AG04450 (cell line): ENCODE results near the gene MESP2. TPM values are rescaled to one million over a fixed set of nuclear protein-coding genes. Genes with fewer than 3 reads are reported as not detected.

Source experiments
- CTCF ChIA-PET: fragments of 300-600, 350-600 bp; formaldehyde crosslinking; extraction: SDS; loops from one replicate; lab custom pipeline; 2022; ENCODE audit warnings: antibody characterized with exemption, inconsistent platforms; lab: Charles Lee
- POLR2A ChIA-PET: fragments of 350-600 bp; formaldehyde crosslinking; extraction: SDS; loops from one replicate; lab custom pipeline; 2021; ENCODE audit warnings: antibody characterized with exemption, inconsistent platforms; lab: Yijun Ruan, JAX
- DNase-seq: peaks from one replicate; pipeline ENCODE4 v3.0.0-alpha.2; 2011; ENCODE audit warnings: low read depth, low spot score
- H3K27ac ChIP-seq: one replicate; pipeline ENCODE4 v1.5.1; 2012; ENCODE audit warnings: low read depth, low read length, control low read depth
- H3K27me3 ChIP-seq: one replicate; pipeline ENCODE4 v1.6.0; 2012; ENCODE audit warnings: low read length; ENCODE audit not compliant: control insufficient read depth, insufficient read depth
- H3K4me3 ChIP-seq: 2 replicates; pipeline ENCODE4 v1.5.1; 2011; ENCODE audit warnings: mild to moderate bottlenecking, low read depth, low read length, control low read depth
- H3K9me3 ChIP-seq: 2 replicates; pipeline ENCODE4 v1.5.1; 2012; ENCODE audit warnings: low read length; ENCODE audit not compliant: control insufficient read depth, insufficient read depth
- CTCF ChIP-seq: IDR thresholded peaks from 2 replicates; pipeline ENCODE4 v1.5.1; 2011; ENCODE audit warnings: low read depth, low read length, control low read depth, inconsistent platforms
- polyA plus RNA-seq: library from polyadenylated mRNA; depleted of rRNA; stranded (reverse); fragments of >200 nt; gene quantifications from 2 replicates; pipeline ENCODE4 v1.2.3, GENCODE V29; 2011

The MESP2 gene
- polyA plus RNA-seq, 1 experiment: 0.20 TPM

- ChIA-PET CTCF (interaction anchor here (1.2 to 2.8 kb wide), 2 partner anchors 35 to 78 kb away, joined by 3 to 18 read pairs; no protein-coding TSS in a partner anchor), POLR2A (no interaction called here)
- no peak for TF ChIP-seq CTCF
- peaks cover 5% of the 10 kb centered on the region; the same call in 1 of the 2 replicates for H3K9me3 ChIP-seq
- no peaks in the 10 kb centered on the region for H3K27me3 ChIP-seq
- no peak overlapping the region for H3K4me3 ChIP-seq
- no peak overlapping the region for H3K27ac ChIP-seq
- no peak for DNase-seq
Measured at GRCh38 chr15:89795996-89796395, 19.9 kb downstream of the MESP2 start.

GRCh38 chr15:89797678-89798201 is 21.6 kb downstream of the MESP2 start:
- DNase-seq: no peak
- Histone ChIP-seq H3K27ac (no peak overlapping the region), H3K4me3 (no peak overlapping the region), H3K27me3 (no peaks in the 10 kb centered on the region), H3K9me3 (peaks cover 5% of the 10 kb centered on the region; the same call in 1 of the 2 replicates)
- no peak for TF ChIP-seq CTCF
- POLR2A ChIA-PET: no interaction called here
- CTCF ChIA-PET: interaction anchor here (0.8 to 2.8 kb wide), 3 partner anchors 25 to 77 kb away, joined by 3 to 18 read pairs (median 4); no protein-coding TSS in a partner anchor

- H3K9me3 ChIP-seq: peaks cover 5% of the 10 kb centered on the region; the same call in 1 of the 2 replicates
- CTCF ChIA-PET: no interaction called here
Measured at GRCh38 chr15:89799011-89799911, 23.1 kb downstream of the MESP2 start.

GRCh38 chr15:89799918-89800498 is 23.9 kb downstream of the MESP2 start:
- CTCF ChIA-PET: no interaction called here
- no peaks in the 10 kb centered on the region for H3K27me3 ChIP-seq
- H3K27ac ChIP-seq: no peak overlapping the region
- no peak overlapping the region for H3K4me3 ChIP-seq
- no peak for TF ChIP-seq CTCF
- DNase-seq: no peak
- peaks cover 5% of the 10 kb centered on the region; the same call in 1 of the 2 replicates for H3K9me3 ChIP-seq
- POLR2A ChIA-PET: no interaction called here

More at GRCh38 chr15:89799011-89799911, 23.1 kb downstream of the MESP2 start:
- DNase-seq: no peak
- no peaks in the 10 kb centered on the region for H3K27me3 ChIP-seq
- no peak overlapping the region for H3K27ac ChIP-seq
- POLR2A ChIA-PET: no interaction called here
- H3K4me3 ChIP-seq: no peak overlapping the region
- no peak for TF ChIP-seq CTCF
